Measurements from ENCODE around the gene DPP10. TPM values are rescaled to one million over a fixed set of nuclear protein-coding genes. Genes with fewer than 3 reads are reported as not detected.

The DPP10 gene
- total and polyA plus RNA-seq, 10 donors = 0.02 TPM; not detected in 9

DNA sequence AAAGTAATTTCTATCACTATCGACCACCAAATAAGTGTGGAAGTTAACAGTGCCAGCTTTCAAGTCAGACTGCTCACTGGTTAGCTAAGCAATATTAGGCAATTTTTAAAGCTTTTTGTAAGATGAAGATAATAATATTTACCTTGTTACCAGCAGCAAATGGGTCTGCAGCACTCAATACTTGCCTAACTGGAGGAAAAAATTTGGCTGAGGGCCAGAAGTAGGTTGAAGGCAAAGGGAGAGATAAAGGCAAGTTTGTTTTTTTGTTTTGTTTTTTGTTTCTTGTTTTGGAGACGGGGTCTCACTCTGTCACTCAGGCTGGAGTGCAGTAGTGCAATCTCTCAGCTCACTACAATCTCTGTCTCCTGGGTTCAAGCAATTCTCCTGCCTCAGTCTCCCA, 675.9 kb downstream of the DPP10 start:
- Histone ChIP-seq H3K4me3 (no peak overlapping the region), H3K9me3 (peaks cover 0 to 13% (median 0%) of the 10 kb centered on the region in 8 donors), H3K27ac (no peak overlapping the region), H3K4me1 (no peaks in the 10 kb centered on the region), H3K27me3 (replicated peaks in 1 of 7) (no peaks in the 10 kb centered on the region), H3K36me3 (no peaks in the 10 kb centered on the region)
- no peak for DNase-seq
- TF ChIP-seq, protein P1, sequence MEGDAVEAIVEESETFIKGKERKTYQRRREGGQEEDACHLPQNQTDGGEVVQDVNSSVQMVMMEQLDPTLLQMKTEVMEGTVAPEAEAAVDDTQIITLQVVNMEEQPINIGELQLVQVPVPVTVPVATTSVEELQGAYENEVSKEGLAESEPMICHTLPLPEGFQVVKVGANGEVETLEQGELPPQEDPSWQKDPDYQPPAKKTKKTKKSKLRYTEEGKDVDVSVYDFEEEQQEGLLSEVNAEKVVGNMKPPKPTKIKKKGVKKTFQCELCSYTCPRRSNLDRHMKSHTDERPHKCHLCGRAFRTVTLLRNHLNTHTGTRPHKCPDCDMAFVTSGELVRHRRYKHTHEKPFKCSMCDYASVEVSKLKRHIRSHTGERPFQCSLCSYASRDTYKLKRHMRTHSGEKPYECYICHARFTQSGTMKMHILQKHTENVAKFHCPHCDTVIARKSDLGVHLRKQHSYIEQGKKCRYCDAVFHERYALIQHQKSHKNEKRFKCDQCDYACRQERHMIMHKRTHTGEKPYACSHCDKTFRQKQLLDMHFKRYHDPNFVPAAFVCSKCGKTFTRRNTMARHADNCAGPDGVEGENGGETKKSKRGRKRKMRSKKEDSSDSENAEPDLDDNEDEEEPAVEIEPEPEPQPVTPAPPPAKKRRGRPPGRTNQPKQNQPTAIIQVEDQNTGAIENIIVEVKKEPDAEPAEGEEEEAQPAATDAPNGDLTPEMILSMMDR (IDR thresholded peaks at IDR 0.05 in 8 of 11, conservative IDR thresholded peaks at IDR 0.05 in 3 of 11) = no peak
- TF ChIP-seq POLR2AphosphoS5 (IDR thresholded peaks at IDR 0.05) (no peak), POLR2A (IDR thresholded peaks at IDR 0.05) (no peak)
- intact Hi-C loops (cut with DNase I; ENCODE audit: low total_unique reads) = no loop called here
- WGBS, 5 donors = 69 to 92% (median 78%) methylated on average over 2 of the region's 2 CpGs

DNA sequence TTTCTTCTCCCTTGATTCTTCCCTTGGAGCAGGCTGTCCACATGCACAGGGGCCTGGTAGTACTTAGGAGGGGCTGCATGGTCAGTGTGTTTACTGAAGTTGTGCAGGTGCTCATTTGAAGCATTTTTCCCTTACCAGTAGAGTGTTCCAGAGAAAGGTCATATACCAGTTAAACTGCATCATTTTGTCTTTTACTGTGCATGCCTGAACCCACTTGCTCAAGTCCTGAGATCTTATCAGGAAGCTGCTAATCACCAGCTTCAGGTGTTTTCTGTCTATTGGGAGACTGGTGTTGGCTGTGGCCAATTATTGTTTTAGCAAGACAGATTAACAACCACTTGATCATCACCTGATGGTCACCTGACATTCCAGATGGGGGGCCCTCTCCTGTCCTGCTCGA, 676.6 kb downstream of the DPP10 start:
- no peak for DNase-seq
- WGBS, 5 donors = 17 to 38% (median 30%) methylated on average over 1 of the region's 1 CpG
- H3K27me3 ChIP-seq (replicated peaks in 1 of 7) = no peaks in the 10 kb centered on the region
- H3K27ac ChIP-seq = no peak overlapping the region
- no peak overlapping the region for H3K4me3 ChIP-seq
- H3K4me1 ChIP-seq = no peaks in the 10 kb centered on the region
- intact Hi-C loops (cut with DNase I; ENCODE audit: low total_unique reads) = no loop called here
- no peaks in the 10 kb centered on the region for H3K36me3 ChIP-seq
- TF ChIP-seq, protein P1 (IDR thresholded peaks at IDR 0.05 in 8 of 11, conservative IDR thresholded peaks at IDR 0.05 in 3 of 11) = no peak
- TF ChIP-seq POLR2A (IDR thresholded peaks at IDR 0.05) (no peak), POLR2AphosphoS5 (IDR thresholded peaks at IDR 0.05) (no peak)
- H3K9me3 ChIP-seq = peaks cover 0 to 13% (median 0%) of the 10 kb centered on the region in 8 donors

DNA sequence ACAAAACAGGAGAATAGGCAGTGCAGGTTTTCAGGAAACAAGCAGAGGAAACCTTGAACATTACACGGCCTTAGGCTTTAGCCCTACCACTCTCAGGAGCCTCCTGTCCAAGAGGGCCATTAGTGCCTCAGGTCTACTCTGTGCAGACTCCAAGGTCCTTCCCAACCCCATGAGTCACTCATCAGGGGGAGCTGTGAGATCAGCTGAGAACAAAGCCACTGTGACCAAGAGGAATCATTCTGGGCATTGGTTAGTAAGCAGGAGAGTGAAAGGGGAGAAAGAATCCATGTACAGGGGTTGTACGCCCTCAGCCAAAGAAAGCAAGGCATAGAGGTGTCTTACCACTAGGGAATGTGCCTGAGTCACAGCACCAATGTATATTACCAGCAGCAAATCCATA, 680.3 kb downstream of the DPP10 start:
- intact Hi-C loops (cut with DNase I; ENCODE audit: low total_unique reads) = no loop called here

DNA sequence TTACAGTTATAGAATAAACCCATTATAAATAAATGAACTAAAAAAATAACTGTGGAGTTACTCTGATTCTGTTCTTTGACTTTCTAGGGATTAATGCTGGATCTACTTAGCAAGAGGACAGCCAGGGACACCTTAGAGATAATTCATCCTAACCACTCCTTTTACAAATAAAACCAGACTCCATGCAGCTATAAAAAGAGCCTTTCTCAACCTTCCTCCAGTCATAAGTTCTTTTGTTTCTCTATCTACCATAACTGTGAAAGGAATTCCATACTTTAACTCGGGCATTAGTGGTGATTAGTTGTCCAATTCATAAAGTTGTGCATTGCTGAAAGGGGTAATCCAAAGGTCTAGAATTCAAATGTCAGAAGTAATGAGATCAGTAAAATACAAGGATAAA, 682.4 kb downstream of the DPP10 start:
- Histone ChIP-seq H3K27ac (no peak overlapping the region), H3K4me3 (no peak overlapping the region), H3K27me3 (replicated peaks in 1 of 7) (no peaks in the 10 kb centered on the region), H3K36me3 (no peaks in the 10 kb centered on the region), H3K9me3 (peaks cover 0 to 13% (median 0%) of the 10 kb centered on the region in 8 donors), H3K4me1 (no peaks in the 10 kb centered on the region)
- TF ChIP-seq, protein P1 (IDR thresholded peaks at IDR 0.05 in 8 of 11, conservative IDR thresholded peaks at IDR 0.05 in 3 of 11) = no peak
- no peak for TF ChIP-seq POLR2AphosphoS5 (IDR thresholded peaks at IDR 0.05)
- TF ChIP-seq POLR2A (IDR thresholded peaks at IDR 0.05) = no peak
- intact Hi-C loops (cut with DNase I; ENCODE audit: low total_unique reads) = no loop called here
- no peak for DNase-seq
- 43 to 71% (median 68%) methylated on average over 1 of the region's 1 CpG for WGBS, 5 donors

More for the DNA sequence above, 680.3 kb downstream of the DPP10 start:
- no peak for DNase-seq
- no peaks in the 10 kb centered on the region for H3K4me1 ChIP-seq
- H3K9me3 ChIP-seq = peaks cover 0 to 13% (median 0%) of the 10 kb centered on the region in 8 donors
- WGBS, 5 donors = 69 to 80% (median 75%) methylated on average over 2 of the region's 2 CpGs
- no peak overlapping the region for H3K4me3 ChIP-seq
- H3K27ac ChIP-seq = no peak overlapping the region
- TF ChIP-seq POLR2A (IDR thresholded peaks at IDR 0.05) = no peak
- TF ChIP-seq, protein P1 (IDR thresholded peaks at IDR 0.05 in 8 of 11, conservative IDR thresholded peaks at IDR 0.05 in 3 of 11) = no peak
- no peak for TF ChIP-seq POLR2AphosphoS5 (IDR thresholded peaks at IDR 0.05)
- no peaks in the 10 kb centered on the region for H3K36me3 ChIP-seq
- H3K27me3 ChIP-seq (replicated peaks in 1 of 7) = no peaks in the 10 kb centered on the region
